Psoas muscle (tissue), 8 donors: ENCODE measurements around the gene FANCC. TPM values are rescaled to one million over a fixed set of nuclear protein-coding genes. Genes with fewer than 3 reads are reported as not detected.
A peak's percentile ranks its signal among the peaks of the same experiment; 100 is the strongest.

Experiments
- ATAC-seq, 4 donors: fragments of 200-7000 bp; cut with Tn5 transposase; one replicate each; pipeline ENCODE4 v1.9.1; 2020; ENCODE audit warnings: moderate library complexity in 3 of 4, mild to moderate bottlenecking in 2 of 4
- DNase-seq, 2 donors: peaks; one replicate each; pipeline ENCODE4 v3.0.0-alpha.2; 2020
- H3K27ac ChIP-seq: fragments of 200-600 bp; one replicate; pipeline ENCODE4 v1.8.0; 2022
- H3K27me3 ChIP-seq, 3 donors: fragments of 200-600 bp in 1 of 3; one replicate each; pipeline versions ENCODE4 v1.6.1 to v1.8.0; 2013 to 2022; ENCODE audit warnings: low read length in 2 of 3, mild to moderate bottlenecking in 2 of 3, moderate library complexity in 1 of 3; ENCODE audit not compliant: insufficient read depth in 3 of 3
- H3K36me3 ChIP-seq, 2 donors: fragments of 200-600 bp in 1 of 2; one replicate each; pipeline versions ENCODE4 v1.6.1 to v1.8.0; 2013 to 2022; ENCODE audit warnings: low read depth in 1 of 2, mild to moderate bottlenecking in 1 of 2, moderate library complexity in 1 of 2; ENCODE audit not compliant: insufficient read depth in 1 of 2
- H3K4me1 ChIP-seq: fragments of 200-600 bp; one replicate; pipeline ENCODE4 v1.8.0; 2022
- H3K4me3 ChIP-seq: fragments of 200-600 bp; one replicate; pipeline ENCODE4 v1.8.0; 2022; ENCODE audit warnings: mild to moderate bottlenecking
- H3K9me3 ChIP-seq: fragments of 200-600 bp; one replicate; pipeline ENCODE4 v1.8.0; 2022
- WGBS, 3 donors: extraction: QIAGEN DNeasy Blood & Tissue Kit; methylation state at CpG; one replicate each; pipeline versions ENCODE4 v1.1.6 to v1.1.7; 2013; 5-methylcytosine and 5-hydroxymethylcytosine counted together
- intact Hi-C, 2 donors: fragments of 100-400 bp; cut with DNase I; formaldehyde crosslinking; loops; one replicate each; pipeline versions ENCODE4 v1.11.0 to v1.14.2; 2022
- polyA plus RNA-seq, 3 donors: library from polyadenylated mRNA; stranded (reverse); fragments of 200-250 nt; gene quantifications; one replicate each; pipeline ENCODE4 v1.2.3, GENCODE V29; 2013
- total RNA-seq, 4 donors: library from RNA; stranded (reverse); fragmentation: NEBNext Ultra II Directional in 2 of 4; extraction: Animal tissue kit (Norgen Biotek cat#: 25700) in 2 of 4; gene quantifications; one replicate each; pipeline versions ENCODE4 v1.2.1 to v1.2.4, GENCODE V29; 2021 to 2023
- TF ChIP-seq, protein P1 (sequence below): fragments of 200-600 bp; IDR thresholded peaks from one replicate; pipeline ENCODE4 v1.8.0; 2022; ENCODE audit warnings: antibody characterized with exemption
- donor health status: healthy with polysubstance abuse.
- donor health status: DM: no; HTN: no; CAD: no; lungs with moderate emphysema.
- donor health status: Bipolar disorder and iron deficiency.
- donor health status: healthy.
- donor health status: DM: yes; HTN: yes; CAD: no.
- donor health status: DM: no; HTN: no; CAD: no.
- donor health status: DM: no; HTN: no; CAD: no.
- donor health status: DM: yes; HTN: yes; CAD: no.

FANCC gene
- total and polyA plus RNA-seq, 7 donors = 2.1 to 5.2 (median 3.6) TPM

DNA sequence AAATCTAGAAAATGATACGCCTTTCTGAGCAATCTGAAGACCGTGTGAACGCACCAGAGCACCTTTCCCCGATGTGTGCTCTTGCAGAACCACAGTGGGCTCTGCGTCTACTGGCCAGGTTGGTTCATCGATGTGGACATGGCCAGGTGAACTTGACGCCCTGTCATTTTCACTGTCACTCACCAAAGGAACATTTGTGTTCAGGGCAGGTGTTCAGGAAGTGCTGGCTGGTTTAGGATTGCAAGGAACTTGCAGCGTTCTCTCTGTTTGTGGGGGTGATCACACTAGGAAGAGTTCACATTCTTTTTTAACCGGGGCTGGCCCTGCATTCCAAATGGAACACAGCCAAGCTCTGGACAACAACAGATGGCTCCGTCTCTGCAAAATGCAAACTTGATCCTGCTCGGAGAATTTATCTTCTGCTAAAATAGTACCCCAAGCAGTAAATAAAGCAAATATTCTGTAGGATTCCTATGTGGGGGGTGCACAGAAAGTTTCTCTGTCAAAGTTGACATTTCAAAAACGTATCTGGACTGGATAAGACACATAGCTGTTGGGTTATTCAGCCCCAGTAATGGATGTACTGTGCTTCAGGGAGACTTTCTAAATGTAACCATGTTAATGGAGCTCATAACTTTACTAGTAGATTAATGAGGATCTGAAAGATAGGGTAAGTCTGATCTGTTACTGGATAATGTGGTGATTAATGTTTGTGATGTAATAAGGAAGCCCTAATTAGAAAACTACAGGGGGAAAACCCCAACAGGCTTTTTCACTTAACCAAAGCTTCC lies 45.7 kb upstream of the FANCC start:
- no peak overlapping the region for H3K27ac ChIP-seq
- intact Hi-C loops = no loop called here
- no peaks in the 10 kb centered on the region for H3K36me3 ChIP-seq
- no peaks in the 10 kb centered on the region for H3K9me3 ChIP-seq
- peak overlapping the region; percentile 30 for H3K4me3 ChIP-seq
- DNase-seq (no peak), ATAC-seq (no peak)
- TF ChIP-seq, protein P1, sequence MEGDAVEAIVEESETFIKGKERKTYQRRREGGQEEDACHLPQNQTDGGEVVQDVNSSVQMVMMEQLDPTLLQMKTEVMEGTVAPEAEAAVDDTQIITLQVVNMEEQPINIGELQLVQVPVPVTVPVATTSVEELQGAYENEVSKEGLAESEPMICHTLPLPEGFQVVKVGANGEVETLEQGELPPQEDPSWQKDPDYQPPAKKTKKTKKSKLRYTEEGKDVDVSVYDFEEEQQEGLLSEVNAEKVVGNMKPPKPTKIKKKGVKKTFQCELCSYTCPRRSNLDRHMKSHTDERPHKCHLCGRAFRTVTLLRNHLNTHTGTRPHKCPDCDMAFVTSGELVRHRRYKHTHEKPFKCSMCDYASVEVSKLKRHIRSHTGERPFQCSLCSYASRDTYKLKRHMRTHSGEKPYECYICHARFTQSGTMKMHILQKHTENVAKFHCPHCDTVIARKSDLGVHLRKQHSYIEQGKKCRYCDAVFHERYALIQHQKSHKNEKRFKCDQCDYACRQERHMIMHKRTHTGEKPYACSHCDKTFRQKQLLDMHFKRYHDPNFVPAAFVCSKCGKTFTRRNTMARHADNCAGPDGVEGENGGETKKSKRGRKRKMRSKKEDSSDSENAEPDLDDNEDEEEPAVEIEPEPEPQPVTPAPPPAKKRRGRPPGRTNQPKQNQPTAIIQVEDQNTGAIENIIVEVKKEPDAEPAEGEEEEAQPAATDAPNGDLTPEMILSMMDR = no peak
- H3K4me1 ChIP-seq = no peaks in the 10 kb centered on the region
- 29 to 38% (median 31%) methylated on average over 12 of the region's 12 CpGs for WGBS, 3 donors
- H3K27me3 ChIP-seq = peaks cover 0 to 3% (median 0%) of the 10 kb centered on the region in 3 donors

DNA sequence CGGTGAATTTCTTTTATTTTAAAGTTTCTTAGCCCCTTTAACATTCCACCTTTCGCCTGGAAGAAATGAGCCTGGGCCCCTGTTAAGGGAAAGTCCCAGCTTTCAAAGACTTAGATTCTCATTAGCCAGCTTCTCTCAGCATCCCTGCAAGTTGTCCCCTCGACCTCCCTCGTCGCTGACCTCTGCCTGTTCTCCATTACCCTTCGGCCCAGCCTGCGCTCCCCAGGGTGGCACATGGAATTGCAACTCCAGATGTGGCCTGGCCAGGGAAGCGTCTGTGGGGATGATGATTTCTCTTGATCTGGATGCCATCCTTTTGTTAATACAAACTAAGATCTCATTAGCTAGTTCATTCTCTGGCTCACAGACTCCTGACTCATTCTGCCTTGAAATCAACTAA lies 43.4 kb upstream of the FANCC start:
- DNase-seq (no peak), ATAC-seq (no peak)
- TF ChIP-seq, protein P1 = no peak
- 58 to 65% (median 62%) methylated on average over 8 of the region's 8 CpGs for WGBS, 3 donors
- peaks cover 0 to 3% (median 0%) of the 10 kb centered on the region in 3 donors for H3K27me3 ChIP-seq
- no peaks in the 10 kb centered on the region for H3K9me3 ChIP-seq
- H3K36me3 ChIP-seq = no peaks in the 10 kb centered on the region
- no peak overlapping the region for H3K4me3 ChIP-seq
- no peak overlapping the region for H3K27ac ChIP-seq
- no peaks in the 10 kb centered on the region for H3K4me1 ChIP-seq
- intact Hi-C loops = no loop called here

DNA sequence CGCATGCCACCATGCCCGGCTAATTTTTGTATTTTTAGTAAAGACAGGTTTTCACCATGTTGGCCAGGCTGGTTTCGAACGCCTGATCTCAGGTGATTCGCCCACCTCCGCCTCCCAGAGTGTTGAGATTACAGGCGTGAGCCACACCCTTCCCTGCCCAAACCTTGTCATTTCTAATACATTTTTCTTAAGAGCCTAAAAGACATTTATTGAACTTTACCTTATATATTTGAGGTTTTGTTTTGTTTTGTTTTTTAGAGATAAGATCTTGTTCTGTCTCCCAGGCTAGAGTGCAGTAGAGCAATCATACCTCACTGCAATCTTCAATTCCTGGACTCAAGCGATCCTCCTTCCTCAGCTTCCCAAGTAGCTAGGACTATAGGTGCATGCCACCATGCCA lies 39.8 kb upstream of the FANCC start:
- 94 to 96% (median 95%) methylated on average over 8 of the region's 8 CpGs for WGBS, 3 donors
- Histone ChIP-seq H3K27ac (no peak overlapping the region), H3K27me3 (peaks cover 0 to 3% (median 0%) of the 10 kb centered on the region in 3 donors), H3K4me3 (no peak overlapping the region), H3K36me3 (no peaks in the 10 kb centered on the region), H3K4me1 (no peaks in the 10 kb centered on the region), H3K9me3 (no peaks in the 10 kb centered on the region)
- TF ChIP-seq, protein P1 = no peak
- ATAC-seq = no peak
- intact Hi-C loops = no loop called here
- no peak for DNase-seq

DNA sequence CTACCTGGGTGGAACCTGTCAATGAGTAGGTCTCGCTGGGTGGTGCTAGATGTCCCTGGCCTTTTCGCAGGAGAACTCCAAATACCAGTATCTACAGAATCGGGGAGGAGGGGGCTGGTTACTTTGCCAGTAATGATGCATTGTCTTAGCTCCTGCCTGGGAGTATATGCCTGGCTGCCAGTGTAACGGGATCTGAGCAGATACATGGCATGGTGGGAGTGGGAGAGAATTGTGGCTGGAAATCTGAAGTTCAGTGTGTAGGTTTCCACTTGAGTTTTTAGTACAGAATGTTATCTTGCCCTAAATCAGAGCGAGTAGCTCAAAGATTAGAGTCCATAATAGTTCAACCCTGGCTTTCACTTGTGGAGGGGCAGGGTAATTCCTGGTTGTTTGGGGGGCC lies 38.0 kb upstream of the FANCC start:
- no peaks in the 10 kb centered on the region for H3K9me3 ChIP-seq
- TF ChIP-seq, protein P1 = no peak
- no peak overlapping the region for H3K4me3 ChIP-seq
- 60 to 77% (median 69%) methylated on average over 5 of the region's 5 CpGs for WGBS, 3 donors
- no peaks in the 10 kb centered on the region for H3K36me3 ChIP-seq
- no peak overlapping the region for H3K27ac ChIP-seq
- peaks cover 0 to 8% (median 0%) of the 10 kb centered on the region in 3 donors for H3K27me3 ChIP-seq
- DNase-seq (no peak), ATAC-seq (no peak)
- no peaks in the 10 kb centered on the region for H3K4me1 ChIP-seq
- intact Hi-C loops = no loop called here
